Caco-2 (cell line): ENCODE measurements around the gene LKAAEAR1. TPM values are rescaled to one million over a fixed set of nuclear protein-coding genes. Genes with fewer than 3 reads are reported as not detected.
A peak's percentile ranks its signal among the peaks of the same experiment; 100 is the strongest.

Experiments used
- BruUV-seq: library from RNA; stranded (reverse); fragments of 400-500 nt; replicated peaks from 2 replicates; lab custom pipeline; 2021; lab: Mats Ljungman, UMichigan
- CTCF ChIA-PET: fragments of 300-600 bp; sonication (Branson Sonifier 250); formaldehyde crosslinking; loops from one replicate; lab custom pipeline; 2022; ENCODE audit warnings: antibody characterized with exemption; lab: Charles Lee
- POLR2A ChIA-PET: fragments of 300-600 bp; sonication (Branson Sonifier 250); formaldehyde crosslinking; loops from one replicate; lab custom pipeline; 2022; ENCODE audit warnings: antibody characterized with exemption; lab: Charles Lee
- DNase-seq, 2 experiments: peaks; one replicate each; pipeline versions ENCODE4 v3.0.0 to v3.0.0-alpha.2; 2020 to 2022
- H3K27me3 ChIP-seq: replicated peaks from 2 replicates; pipeline ENCODE4 v1.6.0; 2011; ENCODE audit warnings: low read length; ENCODE audit not compliant: control insufficient read depth, insufficient read depth
- H3K36me3 ChIP-seq: 2 replicates; pipeline ENCODE4 v1.5.1; 2011; ENCODE audit warnings: low read length; ENCODE audit not compliant: control insufficient read depth, insufficient read depth
- H3K4me1 ChIP-seq: fragments of 250-450 bp; sonication (Bioruptor Pico); 2 replicates; pipeline ENCODE4 v1.5.1; 2020; ENCODE audit warnings: mild to moderate bottlenecking
- H3K4me3 ChIP-seq: 2 replicates; pipeline ENCODE4 v1.5.1; 2011; ENCODE audit warnings: low read depth, mild to moderate bottlenecking, control low read depth, low read length
- H3K9me3 ChIP-seq: fragments of 250-450 bp; sonication (Bioruptor Pico); 2 replicates; pipeline ENCODE4 v1.5.1; 2020; ENCODE audit warnings: mild to moderate bottlenecking, moderate library complexity
- H3K27ac Mint-ChIP-seq: one replicate; pipeline ENCODE4 v1.8.0; 2022; ENCODE audit warnings: mixed read lengths; ENCODE audit not compliant: unreplicated experiment
- H3K27me3 Mint-ChIP-seq: one replicate; pipeline ENCODE4 v1.8.0; 2022; ENCODE audit warnings: mixed read lengths; ENCODE audit not compliant: insufficient read depth, unreplicated experiment
- H3K36me3 Mint-ChIP-seq: one replicate; pipeline ENCODE4 v1.8.0; 2022; ENCODE audit warnings: mild to moderate bottlenecking, mixed read lengths; ENCODE audit not compliant: insufficient read depth, unreplicated experiment
- H3K4me1 Mint-ChIP-seq: one replicate; pipeline ENCODE4 v1.8.0; 2022; ENCODE audit warnings: low read depth, mixed read lengths; ENCODE audit not compliant: unreplicated experiment
- H3K4me3 Mint-ChIP-seq: one replicate; pipeline ENCODE4 v1.8.0; 2022; ENCODE audit warnings: mild to moderate bottlenecking, moderate library complexity, mixed read lengths; ENCODE audit not compliant: unreplicated experiment
- H3K9me3 Mint-ChIP-seq: one replicate; pipeline ENCODE4 v1.8.0; 2022; ENCODE audit warnings: mixed read lengths; ENCODE audit not compliant: unreplicated experiment
- CTCF ChIP-seq, 2 experiments: fragments of 200-600 bp in 1 of 2; IDR thresholded peaks; 1 replicate in 1 of 2; 2 replicates in 1 of 2; pipeline versions ENCODE4 v1.5.1 to v1.8.0; 2011 to 2022; ENCODE audit warnings: antibody characterized with exemption in 1 of 2, control low read depth in 1 of 2, inconsistent platforms in 1 of 2, low read depth in 1 of 2, low read length in 1 of 2, mild to moderate bottlenecking in 1 of 2, moderate library complexity in 1 of 2; ENCODE audit not compliant: insufficient read depth in 1 of 2, severe bottlenecking in 1 of 2, unreplicated experiment in 1 of 2
- intact Hi-C: fragments of 100-400 bp; cut with micrococcal nuclease; formaldehyde crosslinking; loops from one replicate; pipeline ENCODE4 v1.10.0; 2022; ENCODE audit not compliant: unreplicated experiment
- total RNA-seq: library from RNA; stranded (reverse); gene quantifications from 2 replicates; pipeline ENCODE4 v1.2.3, GENCODE V29; 2022

The LKAAEAR1 gene
- total RNA-seq, 1 experiment from 2014 or later: not detected

- no peak overlapping the region for H3K27ac Mint-ChIP-seq
- peaks cover 6% of the 10 kb centered on the region for H3K36me3 Mint-ChIP-seq
These were observed 2.0 kb downstream of the LKAAEAR1 start for GRCh38 chr20:64082126-64082731.

GRCh38 chr20:64081624-64081964 is 2.6 kb downstream of the LKAAEAR1 start:
- no peak for DNase-seq
- CTCF ChIA-PET: interaction anchor here (0.9 to 3.8 kb wide), 5 partner anchors 15 to 43 kb away, joined by 3 to 17 read pairs (median 3); partner anchors contain the start of gene TCEA2
- no TSS peak for BruUV-seq
- H3K4me1 ChIP-seq: peaks cover 35% of the 10 kb centered on the region
- H3K36me3 ChIP-seq: no peaks in the 10 kb centered on the region
- H3K27me3 ChIP-seq: peaks cover 4% of the 10 kb centered on the region
- peak overlapping the region; percentile 8 for H3K4me3 Mint-ChIP-seq
- H3K27ac Mint-ChIP-seq: no peak overlapping the region
- H3K4me1 Mint-ChIP-seq: peaks cover 24% of the 10 kb centered on the region
- peaks cover 15% of the 10 kb centered on the region for H3K27me3 Mint-ChIP-seq
- intact Hi-C loops: no loop called here
- H3K9me3 Mint-ChIP-seq: no peaks in the 10 kb centered on the region
- no peak overlapping the region for H3K4me3 ChIP-seq
- H3K36me3 Mint-ChIP-seq: peaks cover 6% of the 10 kb centered on the region
- H3K9me3 ChIP-seq: no peaks in the 10 kb centered on the region
- POLR2A ChIA-PET: no interaction called here
- TF ChIP-seq CTCF (IDR thresholded peaks at IDR 0.05; ENCODE audit: insufficient read depth in 1 of 2, low read depth in 1 of 2, low read length in 1 of 2, severe bottlenecking in 1 of 2, unreplicated experiment in 1 of 2): no peak

More at GRCh38 chr20:64082126-64082731, 2.0 kb downstream of the LKAAEAR1 start:
- TF ChIP-seq CTCF (IDR thresholded peaks at IDR 0.05; ENCODE audit: insufficient read depth in 1 of 2, low read depth in 1 of 2, low read length in 1 of 2, severe bottlenecking in 1 of 2, unreplicated experiment in 1 of 2): no peak
- Mint-ChIP-seq H3K27me3 (peaks cover 15% of the 10 kb centered on the region), H3K4me1 (peaks cover 24% of the 10 kb centered on the region), H3K4me3 (peak overlapping the region; percentile 65), H3K9me3 (no peaks in the 10 kb centered on the region)
- CTCF ChIA-PET: interaction anchor here (0.6 to 3.8 kb wide), 8 partner anchors 16 to 102 kb away, joined by 3 to 17 read pairs (median 8); partner anchors contain the start of genes PRPF6 and TCEA2
- H3K27me3 ChIP-seq: peaks cover 4% of the 10 kb centered on the region
- no TSS peak for BruUV-seq
- intact Hi-C loops: no loop called here
- no peak for DNase-seq
- POLR2A ChIA-PET: no interaction called here
- peaks cover 35% of the 10 kb centered on the region for H3K4me1 ChIP-seq
- no peaks in the 10 kb centered on the region for H3K36me3 ChIP-seq
- no peaks in the 10 kb centered on the region for H3K9me3 ChIP-seq
- H3K4me3 ChIP-seq: no peak overlapping the region

GRCh38 chr20:64080813-64081623 is 3.2 kb downstream of the LKAAEAR1 start:
- Mint-ChIP-seq H3K9me3 (no peaks in the 10 kb centered on the region), H3K4me3 (peak overlapping the region; percentile 88), H3K4me1 (peaks cover 24% of the 10 kb centered on the region), H3K36me3 (peaks cover 6% of the 10 kb centered on the region), H3K27me3 (peaks cover 15% of the 10 kb centered on the region), H3K27ac (peak overlapping the region; percentile 18)
- BruUV-seq: no TSS peak
- DNase-seq: no peak
- Histone ChIP-seq H3K27me3 (peaks cover 4% of the 10 kb centered on the region), H3K4me1 (peaks cover 35% of the 10 kb centered on the region), H3K9me3 (no peaks in the 10 kb centered on the region), H3K4me3 (no peak overlapping the region), H3K36me3 (no peaks in the 10 kb centered on the region)
- ChIA-PET CTCF (interaction anchor here (0.5 to 3.8 kb wide), 6 partner anchors 11 to 57 kb away, joined by 3 to 17 read pairs (median 4); partner anchors contain the start of gene TCEA2), POLR2A (interaction anchor here (1.3 to 1.4 kb wide), 2 partner anchors 100 to 124 kb away, joined by 3 to 4 read pairs; partner anchors contain the start of gene PRPF6)
- intact Hi-C loops: no loop called here
- no peak for TF ChIP-seq CTCF (IDR thresholded peaks at IDR 0.05; ENCODE audit: insufficient read depth in 1 of 2, low read depth in 1 of 2, low read length in 1 of 2, severe bottlenecking in 1 of 2, unreplicated experiment in 1 of 2)
